ENCODE data around the gene MINAR1.
A peak's percentile ranks its signal among the peaks of the same experiment; 100 is the strongest.
"Not testable (repeated sequence)": the region's sequence is repeated elsewhere in the genome, so short reads cannot be mapped to it uniquely, and the experiment has no call there.

MINAR1 gene, protein sequence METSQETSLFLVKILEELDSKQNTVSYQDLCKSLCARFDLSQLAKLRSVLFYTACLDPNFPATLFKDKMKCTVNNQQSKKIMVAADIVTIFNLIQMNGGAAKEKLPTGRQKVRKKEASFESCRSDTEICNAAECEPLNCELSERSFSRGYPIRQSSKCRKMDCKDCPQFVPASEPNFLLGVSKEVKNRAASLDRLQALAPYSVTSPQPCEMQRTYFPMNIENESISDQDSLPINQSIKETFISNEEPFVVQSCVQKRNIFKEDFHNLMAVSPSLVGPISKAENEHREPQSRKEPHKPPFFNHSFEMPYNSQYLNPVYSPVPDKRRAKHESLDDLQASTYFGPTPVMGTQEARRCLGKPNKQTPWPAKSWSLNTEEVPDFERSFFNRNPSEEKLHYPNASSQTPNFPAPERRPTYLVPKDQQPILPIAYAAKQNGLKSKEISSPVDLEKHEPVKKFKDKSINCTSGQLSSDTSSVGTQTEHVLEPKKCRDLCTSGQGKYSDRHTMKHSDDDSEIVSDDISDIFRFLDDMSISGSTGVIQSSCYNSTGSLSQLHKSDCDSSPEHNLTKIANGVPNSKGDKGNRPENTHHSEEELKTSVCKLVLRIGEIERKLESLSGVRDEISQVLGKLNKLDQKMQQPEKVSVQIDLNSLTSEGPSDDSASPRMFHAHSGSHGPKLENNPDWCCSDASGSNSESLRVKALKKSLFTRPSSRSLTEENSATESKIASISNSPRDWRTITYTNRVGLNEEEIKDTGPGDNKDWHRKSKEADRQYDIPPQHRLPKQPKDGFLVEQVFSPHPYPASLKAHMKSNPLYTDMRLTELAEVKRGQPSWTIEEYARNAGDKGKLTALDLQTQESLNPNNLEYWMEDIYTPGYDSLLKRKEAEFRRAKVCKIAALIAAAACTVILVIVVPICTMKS

DNA sequence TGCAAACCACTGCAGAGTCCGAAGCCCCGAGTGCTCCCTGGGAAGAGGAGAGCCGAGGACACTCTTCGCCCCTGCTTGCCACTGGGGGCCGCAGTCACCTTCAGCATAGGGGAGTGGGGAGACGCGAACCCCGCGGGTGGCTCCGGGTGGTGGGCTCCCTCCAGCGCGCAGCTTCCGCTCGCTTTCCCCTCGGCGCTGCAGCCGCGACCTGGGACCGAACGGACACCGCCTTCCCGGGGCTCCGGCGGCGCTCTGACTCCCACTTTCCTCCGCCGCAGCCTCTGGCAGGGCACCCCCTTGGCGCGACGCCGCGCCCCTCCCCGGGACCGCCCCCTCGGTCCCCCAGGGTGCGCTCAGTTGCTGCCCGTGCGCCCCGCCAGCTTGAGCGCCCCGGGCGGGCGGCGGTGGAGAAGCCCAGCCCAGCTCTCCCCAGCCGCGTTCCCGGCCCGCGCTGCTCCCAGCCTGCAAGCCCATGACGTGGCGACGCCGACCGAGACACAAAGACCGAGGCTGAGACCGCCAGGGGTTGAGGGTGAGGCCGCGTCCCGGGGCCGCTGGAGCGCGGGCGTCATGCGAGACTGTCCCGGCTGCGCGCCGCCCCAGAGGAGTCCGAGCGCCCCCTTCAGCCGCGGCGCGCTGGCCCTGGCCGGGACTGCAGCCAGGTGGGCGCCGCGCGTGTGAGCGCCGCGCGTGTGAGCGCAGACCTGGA lies at the start of gene MINAR1:
MINAR1 (plus strand) TSS at position 701 of the 709 bp plus-strand sequence. CDS start 23,812 bp downstream, outside the sequence.
- peak; percentile 78 for DNase-seq (ENCODE audit: low spot score)

DNA sequence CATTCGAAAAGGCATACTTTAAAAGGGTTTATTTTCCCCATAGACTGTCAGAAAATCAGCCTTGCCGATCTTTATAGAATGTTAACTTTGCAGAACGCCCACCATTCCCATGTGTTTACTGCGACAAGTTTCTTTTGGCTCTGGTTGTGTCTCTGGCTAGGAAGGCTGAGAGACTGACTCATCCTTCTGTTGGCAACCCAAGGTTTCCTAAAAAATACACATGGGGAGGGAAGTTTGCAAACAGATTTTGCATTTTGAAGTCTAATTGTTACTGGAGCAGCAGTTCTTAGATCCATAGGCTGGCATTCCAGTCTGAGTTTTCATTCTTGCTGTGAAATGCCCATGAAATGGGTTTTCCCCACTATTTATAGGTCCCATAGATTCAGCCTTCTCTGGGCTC lies 37.9 kb upstream of the MINAR1 start:
- peak; percentile 82 for DNase-seq (ENCODE audit: low spot score)

DNA sequence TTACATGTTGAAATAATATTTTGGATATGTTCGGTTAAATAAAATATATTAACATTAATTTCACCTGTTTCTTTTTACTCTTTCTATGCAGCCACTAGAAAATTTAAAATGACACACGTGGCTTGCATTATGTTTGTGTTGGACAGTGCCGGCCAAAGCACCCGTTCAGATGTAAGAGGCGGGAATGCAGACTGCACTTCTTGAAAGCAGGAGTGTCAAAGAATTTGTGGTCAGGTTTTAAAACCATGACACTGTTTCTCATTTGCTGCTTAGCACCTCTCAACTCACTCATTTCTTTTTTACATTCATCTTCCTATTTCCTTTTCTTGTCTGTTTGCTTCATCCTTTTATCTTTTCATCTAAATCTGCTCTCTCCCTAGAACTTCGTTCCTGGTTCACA lies 35.3 kb upstream of the MINAR1 start:
- DNase-seq (ENCODE audit: low spot score), result no peak

DNA sequence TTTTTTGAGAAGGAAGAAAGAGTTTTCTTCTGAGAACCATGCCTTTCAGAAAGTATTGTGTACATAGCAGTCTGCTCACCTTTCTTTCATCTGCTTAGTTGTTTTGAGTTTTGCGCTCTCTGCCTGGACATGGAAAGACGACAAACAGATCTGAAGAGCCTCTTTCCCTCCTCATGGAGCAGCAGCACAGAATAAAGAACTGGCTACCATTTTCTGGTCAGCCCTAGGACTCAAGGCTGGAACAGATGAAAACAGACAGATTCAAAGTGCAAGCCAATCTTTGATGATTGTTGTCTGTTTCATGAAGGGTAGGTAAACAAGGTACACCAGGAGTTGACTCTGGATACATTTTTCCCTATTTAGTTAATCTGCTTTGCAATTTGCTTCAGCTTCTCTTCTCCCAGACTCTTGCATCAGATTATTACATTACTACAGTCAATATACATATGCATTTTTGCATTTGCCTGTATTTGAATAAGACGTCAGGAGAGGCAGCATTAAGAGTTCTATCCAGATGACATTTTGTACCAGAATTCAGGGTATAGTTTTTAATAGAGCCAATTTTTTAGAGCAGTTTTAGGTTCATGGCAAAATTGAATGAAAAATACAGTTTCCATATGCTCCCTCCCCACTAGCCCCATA lies 34.7 kb upstream of the MINAR1 start:
- no peak for DNase-seq (ENCODE audit: low spot score)

DNA sequence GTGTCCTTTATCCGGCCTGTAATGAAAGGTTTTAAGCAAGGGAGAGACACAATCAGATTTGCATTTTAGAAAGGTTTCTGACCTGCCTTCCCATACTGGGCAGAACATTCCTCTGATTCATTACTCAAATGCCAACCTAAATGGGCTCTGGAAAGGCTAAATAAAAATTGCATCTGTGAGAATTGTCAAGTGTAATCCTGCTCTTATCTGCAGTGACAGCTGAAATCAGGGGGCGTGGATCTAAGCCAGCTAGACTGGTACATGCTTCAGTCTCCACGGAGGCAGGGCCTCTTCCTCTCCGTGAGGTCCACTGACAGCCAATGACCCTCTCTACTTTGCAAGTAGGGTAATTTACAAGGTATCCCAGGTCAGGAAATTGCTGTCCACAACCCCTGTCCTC lies 32.5 kb upstream of the MINAR1 start:
- DNase-seq (ENCODE audit: low spot score), result no peak

DNA sequence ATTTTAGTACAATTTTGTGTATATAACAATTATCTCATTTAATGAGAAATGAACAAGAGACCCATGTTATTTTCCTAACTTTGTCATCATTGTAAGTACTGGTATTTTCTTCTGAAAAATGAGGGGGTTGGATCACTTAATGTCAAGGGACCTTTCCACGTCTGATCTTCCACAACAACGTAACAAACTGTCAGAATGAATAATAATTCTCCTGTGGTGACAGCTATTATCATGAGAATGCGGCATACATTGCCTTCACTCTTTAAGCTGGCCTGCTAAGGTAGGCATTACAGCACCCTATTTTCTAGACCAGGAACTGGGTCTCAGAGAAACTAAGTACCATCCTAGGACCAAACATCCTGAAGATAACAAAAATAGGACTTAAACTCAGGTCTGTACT lies 31.5 kb upstream of the MINAR1 start:
- no peak for DNase-seq (ENCODE audit: low spot score)

DNA sequence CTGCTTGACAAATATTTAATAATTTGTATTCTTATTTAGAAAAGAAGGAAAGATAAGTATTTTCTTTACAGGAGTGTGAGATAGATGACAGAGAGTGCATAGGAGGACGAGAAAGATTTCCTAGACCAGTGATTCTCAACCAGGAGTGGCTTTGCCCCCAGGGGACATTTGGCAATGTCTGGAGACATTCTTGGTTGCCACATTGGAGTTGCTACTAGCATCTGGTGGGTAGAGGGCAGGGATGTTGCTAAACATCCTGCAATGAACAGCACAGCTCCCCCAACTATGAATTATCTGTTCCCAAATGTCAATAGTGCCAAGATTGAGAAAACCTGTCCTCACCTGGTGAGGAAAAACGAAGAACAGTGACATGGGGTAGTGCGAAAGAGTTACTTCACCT lies 30.8 kb upstream of the MINAR1 start:
- DNase-seq (ENCODE audit: low spot score), result no peak

DNA sequence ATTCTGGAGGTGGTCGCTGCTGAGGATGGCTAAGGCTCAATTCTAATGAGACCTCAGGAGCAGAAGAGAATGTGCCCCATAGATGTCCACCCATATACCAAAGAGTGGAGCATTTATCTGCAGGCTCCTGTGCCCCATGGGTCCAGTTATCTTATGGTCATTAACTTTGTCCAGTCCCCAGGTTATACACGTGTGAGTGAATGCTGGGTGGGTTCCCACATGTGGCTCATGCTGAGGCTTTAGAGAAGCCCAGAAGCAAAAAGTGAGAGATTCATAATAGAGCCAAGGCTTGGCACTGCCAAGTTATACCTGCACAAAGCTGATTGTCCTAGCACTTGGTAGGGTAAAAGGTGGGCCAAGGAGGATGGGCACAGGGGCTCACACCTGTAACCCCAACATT lies 30.0 kb upstream of the MINAR1 start:
- DNase-seq (ENCODE audit: low spot score), result no peak

DNA sequence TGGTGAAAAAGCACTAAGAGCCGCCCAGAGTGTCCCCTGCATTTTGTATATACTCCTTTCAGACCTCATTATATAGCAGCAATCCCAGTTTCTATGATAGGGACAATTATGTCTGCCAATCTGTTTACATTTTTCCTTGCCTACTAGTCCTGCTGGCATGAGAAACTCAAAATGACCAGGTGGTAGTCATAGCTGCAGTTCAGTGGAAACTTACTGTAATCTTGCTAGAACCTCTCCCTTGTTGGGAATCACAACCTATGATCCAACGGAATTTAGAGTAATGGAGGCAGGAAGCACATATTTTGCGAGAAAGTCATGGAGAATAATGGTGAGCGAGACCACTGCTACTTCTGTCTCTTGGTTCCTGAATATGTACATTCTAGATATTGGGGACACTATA lies 28.6 kb upstream of the MINAR1 start:
- peak; percentile 30 for DNase-seq (ENCODE audit: low spot score)

DNA sequence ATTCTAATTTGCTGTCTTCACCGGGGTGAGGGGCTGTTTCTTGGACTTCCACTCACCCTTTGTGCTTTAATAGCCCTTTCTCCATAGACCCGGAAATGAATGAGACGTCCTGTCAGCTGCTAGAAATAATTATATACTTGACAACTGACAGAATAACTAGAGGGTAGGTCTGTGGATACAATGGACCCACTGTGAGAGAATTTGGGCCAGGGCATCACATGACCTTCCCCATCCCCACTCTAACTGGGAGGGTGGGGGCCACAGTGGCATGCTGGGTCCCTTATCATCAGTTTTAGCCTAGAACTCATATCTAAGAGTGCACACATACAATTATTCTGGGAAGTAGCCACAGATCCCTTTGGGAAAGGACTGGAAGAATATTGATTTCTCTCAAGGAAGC lies 25.9 kb upstream of the MINAR1 start:
- no peak for DNase-seq (ENCODE audit: low spot score)

DNA sequence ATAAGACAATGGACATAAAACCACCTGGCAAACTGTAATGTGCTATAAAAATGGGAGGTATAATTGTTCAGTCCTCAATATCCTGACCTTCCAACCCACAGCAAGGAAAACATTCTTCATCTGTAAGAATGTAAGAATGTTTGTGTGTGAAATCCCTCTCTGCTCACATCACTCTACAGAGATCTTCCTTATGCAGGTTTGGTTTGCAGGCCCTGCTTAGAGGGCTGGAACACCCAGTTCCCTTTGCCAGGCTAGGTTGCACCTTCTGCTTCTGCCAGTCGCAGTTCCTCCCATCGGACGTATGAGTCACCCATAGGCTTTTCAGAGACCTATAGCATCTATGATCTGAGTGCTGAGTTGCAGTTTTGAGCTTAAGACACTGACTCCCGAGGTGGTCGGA lies 24.1 kb upstream of the MINAR1 start:
- DNase-seq (ENCODE audit: low spot score), result peak; percentile 36

DNA sequence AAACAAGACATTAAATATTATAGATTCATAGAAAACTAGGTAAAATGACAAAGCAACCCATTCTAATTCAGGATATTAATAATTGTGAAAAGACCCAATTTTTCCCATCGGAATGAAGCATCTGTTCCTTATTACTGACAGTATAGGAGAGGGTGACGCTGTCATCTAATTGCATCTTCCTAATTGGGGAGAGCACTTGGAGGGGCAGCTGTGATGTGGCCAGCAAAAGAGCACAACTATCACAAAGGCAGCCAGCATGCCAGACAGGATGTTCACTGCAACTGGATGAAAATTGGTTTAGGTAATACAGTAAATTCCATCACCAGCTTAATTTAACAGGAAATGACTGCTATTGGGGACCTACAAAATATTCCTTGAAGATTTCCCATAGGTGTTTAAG lies 21.9 kb upstream of the MINAR1 start:
- no peak for DNase-seq (ENCODE audit: low spot score)

DNA sequence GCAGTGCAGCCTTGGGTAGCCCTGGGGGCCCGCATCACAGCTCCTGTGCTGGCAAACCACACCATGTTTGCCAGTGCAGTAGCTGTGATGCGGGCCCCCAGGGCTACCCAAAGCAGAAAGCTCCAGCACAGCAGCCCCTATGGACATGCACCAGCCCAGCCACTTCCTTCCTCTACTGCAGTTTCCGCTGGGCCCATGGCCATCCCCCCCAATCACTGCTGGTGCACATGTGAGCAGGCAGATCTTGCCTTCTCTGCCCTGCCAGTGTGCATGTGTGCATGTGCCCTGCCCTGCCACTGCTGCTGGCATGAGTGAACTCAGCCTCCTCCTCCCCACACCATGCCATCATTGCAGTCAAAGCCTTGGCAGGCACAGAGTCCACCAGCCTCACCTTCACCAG lies 20.1 kb upstream of the MINAR1 start:
- no peak for DNase-seq (ENCODE audit: low spot score)

DNA sequence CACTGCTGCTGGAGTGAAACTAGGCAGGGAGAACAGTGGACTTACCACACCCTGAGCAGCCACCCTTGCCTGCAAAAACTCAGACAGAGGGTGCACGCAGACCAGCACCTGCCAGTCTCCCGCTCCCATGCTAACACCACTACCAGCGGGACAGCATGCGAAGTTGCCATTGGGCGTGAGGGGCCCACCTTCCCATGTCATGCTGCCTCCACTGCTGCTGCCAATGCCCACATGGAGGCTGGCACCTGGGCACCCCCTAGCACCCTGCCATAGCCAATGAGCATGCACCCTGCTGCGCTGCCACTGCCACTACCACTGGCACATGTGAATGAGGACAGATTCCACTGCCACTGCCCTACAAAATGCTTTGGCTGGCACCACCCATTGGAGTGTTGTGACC lies 19.7 kb upstream of the MINAR1 start:
- no peak for DNase-seq (ENCODE audit: low spot score)

DNA sequence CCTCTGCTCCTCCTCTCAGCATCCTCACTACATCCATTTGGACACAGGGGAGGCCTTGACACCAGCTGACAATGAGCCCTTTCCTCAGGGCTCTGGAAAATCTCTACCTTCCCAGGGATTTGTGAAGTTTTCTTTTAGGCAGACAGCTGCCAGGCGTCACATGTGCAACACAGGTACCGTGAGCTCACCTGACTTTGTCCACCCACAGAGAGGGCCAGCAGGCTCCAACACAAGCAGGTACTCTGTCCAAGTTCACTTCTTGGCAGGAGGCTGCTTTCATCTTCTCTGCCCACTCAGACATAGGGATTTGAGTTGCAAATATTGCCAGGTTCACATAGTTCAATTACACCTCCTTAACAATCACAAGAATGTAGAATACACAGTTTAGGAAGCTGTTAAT lies 15.3 kb upstream of the MINAR1 start:
- no peak for DNase-seq (ENCODE audit: low spot score)

DNA sequence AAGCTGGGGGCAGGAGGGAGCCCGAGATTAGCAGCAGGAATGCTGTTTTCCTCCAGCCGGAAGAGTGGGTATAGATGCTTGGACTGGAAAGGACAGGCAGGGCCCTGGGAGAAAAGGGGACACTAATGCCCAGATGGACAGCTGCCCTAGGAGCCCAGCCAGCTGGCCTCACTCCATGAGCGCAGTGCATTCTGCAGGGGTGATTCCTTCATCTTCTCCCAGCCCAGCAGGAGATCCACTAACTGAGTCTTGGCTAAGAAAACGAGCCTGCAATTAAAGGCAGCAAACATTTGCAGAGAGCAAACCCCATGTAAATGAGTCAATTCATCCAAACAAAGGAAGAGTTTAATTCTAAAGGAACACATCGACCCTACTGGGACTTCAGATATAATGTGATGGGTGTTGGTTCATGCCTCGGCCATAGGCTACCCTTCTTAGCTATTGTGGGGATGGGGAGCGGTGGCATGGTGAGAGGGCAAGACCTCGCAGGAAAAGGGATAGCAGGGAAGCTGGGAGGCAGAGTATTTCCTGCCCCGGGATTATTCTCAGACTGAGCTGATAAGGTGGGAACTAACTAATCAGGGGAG lies 13.3 kb upstream of the MINAR1 start:
- DNase-seq (ENCODE audit: low spot score), result no peak

DNA sequence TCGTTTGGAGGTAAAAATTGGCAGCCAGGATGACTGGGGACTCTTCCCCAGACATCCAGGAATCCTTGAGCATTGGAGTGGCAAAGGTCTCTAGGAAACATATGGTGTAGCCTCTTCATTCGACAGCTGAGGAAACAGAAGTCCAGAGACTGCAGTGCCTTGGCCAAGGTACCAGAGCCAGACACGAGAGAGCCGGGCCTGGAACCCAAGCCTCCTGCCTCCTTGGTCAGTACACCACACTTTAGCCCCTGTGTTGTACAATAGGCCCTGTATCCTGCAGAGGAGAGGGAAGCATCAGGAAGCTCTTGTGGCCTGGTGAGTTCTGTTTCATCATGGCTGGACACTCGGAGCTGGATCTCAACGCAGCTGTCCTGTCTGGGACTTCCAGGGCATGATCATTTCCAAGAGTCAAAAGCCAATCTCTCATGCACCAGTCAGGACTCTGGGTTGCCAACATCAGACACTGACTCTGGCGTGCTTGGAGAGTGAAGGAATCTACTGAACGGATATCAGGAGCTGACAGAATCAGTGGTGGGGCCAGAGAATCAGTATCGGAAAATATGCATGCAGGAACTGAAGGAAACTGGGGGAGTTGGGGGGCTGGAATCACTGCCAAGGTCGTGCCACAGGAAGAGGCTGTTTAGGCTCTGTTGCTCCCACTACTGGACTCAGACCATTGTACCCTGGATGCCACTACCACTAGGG lies 6.4 kb upstream of the MINAR1 start:
- no peak for DNase-seq (ENCODE audit: low spot score)

DNA sequence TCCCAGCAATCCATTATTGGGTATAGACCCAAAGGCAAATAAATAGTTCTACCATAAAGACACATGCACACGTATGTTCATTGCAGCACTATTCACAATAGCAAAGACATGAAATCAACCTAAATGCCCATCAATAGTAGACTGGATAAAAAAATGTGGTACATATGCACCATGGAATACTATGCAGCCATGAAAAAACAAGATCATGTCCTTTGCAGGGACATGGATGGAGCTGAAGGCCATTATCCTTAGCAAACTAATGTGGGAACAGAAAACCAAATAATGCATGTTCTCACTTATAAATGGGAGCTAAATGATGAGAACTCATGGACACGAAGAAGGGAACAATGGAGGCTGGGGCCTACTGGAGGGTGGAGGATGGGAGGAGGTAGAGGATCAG lies 5.2 kb upstream of the MINAR1 start:
- DNase-seq (ENCODE audit: low spot score), result not testable (repeated sequence)

DNA sequence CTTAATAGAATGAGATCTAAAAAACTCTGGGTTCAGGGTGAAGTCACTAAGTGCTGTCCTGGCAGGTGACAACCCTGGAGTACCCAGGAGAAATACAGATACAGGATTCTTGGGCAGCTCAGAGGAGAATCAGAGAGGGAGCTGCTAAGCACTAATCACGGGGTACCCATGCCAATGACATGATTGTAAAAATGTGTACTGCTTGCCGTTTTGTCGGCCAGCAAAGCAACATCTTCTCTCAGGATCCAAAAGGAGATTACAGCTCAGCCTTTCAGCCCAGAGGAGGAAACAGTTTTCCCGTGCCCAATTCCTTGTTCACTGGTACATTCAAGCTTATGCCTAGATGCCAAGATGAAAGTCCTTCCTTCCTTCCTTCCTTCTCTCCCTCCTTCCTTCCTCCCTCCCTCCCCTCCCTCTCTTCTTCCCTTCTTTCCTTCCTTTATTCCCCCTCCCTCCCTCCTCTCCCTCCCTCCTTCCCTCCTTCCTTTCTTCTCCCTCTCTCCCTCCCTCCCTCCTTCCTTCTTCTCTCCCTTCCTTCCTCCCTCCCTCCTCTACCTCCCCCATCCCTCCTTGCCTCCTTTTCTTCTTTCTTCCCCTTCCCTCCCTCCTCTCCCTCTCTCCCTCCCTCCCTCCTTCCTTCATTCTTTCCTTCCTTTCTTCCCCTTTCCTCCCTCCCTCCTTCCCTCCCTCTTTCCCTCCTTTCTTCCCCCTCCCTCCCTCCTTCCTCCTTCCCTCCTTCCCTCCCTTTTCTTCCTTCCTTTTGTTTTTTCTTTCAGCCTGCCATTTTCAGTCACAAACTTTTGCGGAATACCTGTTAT lies 4.1 kb upstream of the MINAR1 start:
- DNase-seq (ENCODE audit: low spot score), result no peak

Measured in AG20443 (cell line).